ENCODE results near the gene ACAA1.

ACAA1 gene

GRCh38 chr3:38119821-38120692, 16.9 kb downstream of the ACAA1 start:
- DNase-seq (ENCODE audit: low read depth in 2 of 2): no peak

- DNase-seq (ENCODE audit: low read depth in 2 of 2): no peak
These were observed 17.7 kb downstream of the ACAA1 start for GRCh38 chr3:38119248-38119544.

- DNase-seq (ENCODE audit: low read depth in 2 of 2): no peak
These were observed 18.3 kb downstream of the ACAA1 start for GRCh38 chr3:38118421-38119247.

GRCh38 chr3:38117748-38118420, 19.0 kb downstream of the ACAA1 start:
- peak; percentile 39 to 49 for DNase-seq (ENCODE audit: low read depth in 2 of 2)

GRCh38 chr3:38117163-38117716, 19.7 kb downstream of the ACAA1 start:
- no peak for DNase-seq (ENCODE audit: low read depth in 2 of 2)

- DNase-seq (ENCODE audit: low read depth in 2 of 2): no peak
These were observed 20.3 kb downstream of the ACAA1 start for GRCh38 chr3:38116471-38117162.

GRCh38 chr3:38115645-38116427, 21.1 kb downstream of the ACAA1 start:
- DNase-seq (ENCODE audit: low read depth in 2 of 2): no peak

- DNase-seq (ENCODE audit: low read depth in 2 of 2): no peak
These were observed 21.9 kb downstream of the ACAA1 start for GRCh38 chr3:38114875-38115644.

GRCh38 chr3:38114052-38114874, 22.7 kb downstream of the ACAA1 start:
- no peak for DNase-seq (ENCODE audit: low read depth in 2 of 2)

- no peak for DNase-seq (ENCODE audit: low read depth in 2 of 2)
These were observed 24.6 kb downstream of the ACAA1 start for GRCh38 chr3:38112378-38112761.

- DNase-seq (ENCODE audit: low read depth in 2 of 2): no peak
These were observed 25.1 kb downstream of the ACAA1 start for GRCh38 chr3:38111696-38112377.

- no peak for DNase-seq (ENCODE audit: low read depth in 2 of 2)
These were observed 25.7 kb downstream of the ACAA1 start for GRCh38 chr3:38111201-38111600.

- DNase-seq (ENCODE audit: low read depth in 2 of 2): no peak
These were observed 26.4 kb downstream of the ACAA1 start for GRCh38 chr3:38110314-38111050.

GRCh38 chr3:38109580-38110313, 27.2 kb downstream of the ACAA1 start:
- no peak for DNase-seq (ENCODE audit: low read depth in 2 of 2)

- DNase-seq (ENCODE audit: low read depth in 2 of 2): no peak
These were observed 28.0 kb downstream of the ACAA1 start for GRCh38 chr3:38108649-38109579.
